NCI-H128 (cell line): ENCODE results near the gene SLC66A3.
"Not testable (repeated sequence)": the region's sequence is repeated elsewhere in the genome, so short reads cannot be mapped to it uniquely, and the experiment has no call there.

ENCODE experiments used
- DNase-seq: peaks from one replicate; lab custom pipeline; 2025; ENCODE audit not compliant: unreplicated experiment; lab: John Stamatoyannopoulos, UW

Gene SLC66A3

GRCh38 chr2:11163439-11164317, 8.4 kb downstream of the SLC66A3 start:
- no peak for DNase-seq

DNA sequence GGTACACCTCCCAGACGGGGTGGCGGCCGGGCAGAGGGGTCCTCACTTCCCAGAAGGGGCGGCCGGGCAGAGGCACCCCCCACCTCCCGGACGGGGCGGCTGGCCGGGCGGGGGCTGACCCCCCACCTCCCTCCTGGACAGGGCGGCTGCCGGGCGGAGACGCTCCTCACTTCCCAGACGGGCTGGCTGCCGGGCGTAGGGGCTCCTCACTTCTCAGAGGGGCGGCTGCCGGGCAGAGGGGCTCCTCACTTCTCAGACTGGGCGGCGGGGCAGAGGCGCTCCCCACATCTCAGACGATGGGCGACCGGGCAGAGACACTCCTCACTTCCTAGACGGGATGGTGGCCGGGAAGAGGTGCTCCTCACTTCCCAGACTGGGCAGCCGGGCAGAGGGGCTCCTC, 9.8 kb downstream of the SLC66A3 start:
- DNase-seq = not testable (repeated sequence)

DNA sequence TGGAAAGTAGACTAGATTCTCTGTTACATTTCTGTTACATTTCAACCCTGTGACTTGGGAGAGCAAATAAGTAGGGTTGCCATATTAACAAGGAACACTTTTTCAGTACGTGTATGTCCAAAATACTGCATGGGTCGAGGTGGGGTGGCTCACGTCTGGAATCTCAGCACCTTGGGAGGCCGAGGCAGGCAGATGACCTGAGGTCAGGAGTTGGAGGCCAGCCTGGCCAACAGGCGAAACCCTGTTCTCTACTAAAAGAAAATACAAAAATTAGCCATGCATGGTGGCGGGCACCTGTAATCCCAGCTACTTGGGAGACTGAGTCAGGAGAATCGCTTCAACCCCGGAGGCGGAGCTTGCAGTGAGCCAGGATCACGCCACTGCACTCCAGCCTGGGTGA, 11.2 kb downstream of the SLC66A3 start:
- no peak for DNase-seq

- no peak for DNase-seq
Observed at GRCh38 chr2:11168488-11168887, 13.2 kb downstream of the SLC66A3 start.

GRCh38 chr2:11169333-11169732, 14.1 kb downstream of the SLC66A3 start:
- DNase-seq = no peak

DNA sequence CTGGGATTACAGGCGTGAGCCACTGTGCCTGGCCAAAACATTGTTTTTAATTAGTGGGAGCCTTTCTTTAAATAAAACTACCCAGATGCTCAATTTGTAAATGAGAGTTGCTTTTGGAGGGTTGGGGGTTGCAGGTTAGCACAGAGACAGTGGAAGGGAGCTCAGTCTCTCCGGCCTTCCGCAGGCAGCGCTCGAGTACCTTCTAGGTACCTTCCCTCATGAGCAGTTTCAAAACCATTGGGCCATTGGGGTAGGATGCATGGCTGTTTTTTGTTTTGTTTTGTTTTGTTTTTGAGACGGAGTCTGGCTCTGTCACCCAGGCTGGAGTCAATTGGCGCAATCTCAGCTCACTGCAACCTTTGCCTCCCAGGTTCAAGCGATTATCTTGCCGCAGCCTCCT, 19.0 kb downstream of the SLC66A3 start:
- no peak for DNase-seq

GRCh38 chr2:11175293-11175795, 20.1 kb downstream of the SLC66A3 start:
- no peak for DNase-seq

DNA sequence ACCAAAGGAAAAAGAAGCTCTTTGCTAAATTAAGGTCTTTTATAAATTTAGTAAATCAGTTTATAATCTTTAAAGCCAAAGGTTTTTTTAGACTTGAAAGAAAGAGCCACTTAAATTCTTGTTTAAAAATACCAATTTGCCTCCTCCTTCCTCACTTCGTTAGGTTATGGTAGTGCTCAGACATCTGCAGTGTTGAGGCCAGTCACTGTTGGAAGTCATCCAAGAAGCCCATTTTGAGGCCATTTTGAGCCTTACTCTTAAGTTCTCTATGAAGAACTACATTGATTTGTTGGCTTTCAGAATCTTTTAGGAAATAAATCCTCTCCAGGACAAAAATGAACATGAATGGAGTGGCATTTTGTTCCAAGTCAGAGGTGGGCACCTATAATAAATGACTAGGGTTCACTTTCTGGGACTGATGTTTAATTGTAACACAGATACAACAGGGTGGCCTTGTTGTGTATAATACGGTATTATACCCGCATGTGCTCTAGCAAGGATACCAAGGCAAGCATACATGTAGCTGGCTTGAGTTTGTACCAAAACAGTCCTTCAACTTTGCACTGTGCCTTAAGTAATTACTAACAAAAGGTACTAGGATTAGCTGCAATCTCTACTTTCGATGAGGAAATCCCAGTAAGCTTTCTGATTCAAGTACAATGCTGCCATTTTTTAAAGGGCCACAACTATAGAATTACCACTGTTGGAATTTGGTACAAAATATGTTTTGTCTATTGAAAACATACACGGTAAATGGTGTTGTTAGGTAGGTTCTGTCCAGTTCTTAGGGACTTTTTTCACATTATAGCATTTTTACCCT, 22.8 kb downstream of the SLC66A3 start:
- no peak for DNase-seq

- no peak for DNase-seq
Observed at GRCh38 chr2:11179196-11179595, 23.9 kb downstream of the SLC66A3 start.

DNA sequence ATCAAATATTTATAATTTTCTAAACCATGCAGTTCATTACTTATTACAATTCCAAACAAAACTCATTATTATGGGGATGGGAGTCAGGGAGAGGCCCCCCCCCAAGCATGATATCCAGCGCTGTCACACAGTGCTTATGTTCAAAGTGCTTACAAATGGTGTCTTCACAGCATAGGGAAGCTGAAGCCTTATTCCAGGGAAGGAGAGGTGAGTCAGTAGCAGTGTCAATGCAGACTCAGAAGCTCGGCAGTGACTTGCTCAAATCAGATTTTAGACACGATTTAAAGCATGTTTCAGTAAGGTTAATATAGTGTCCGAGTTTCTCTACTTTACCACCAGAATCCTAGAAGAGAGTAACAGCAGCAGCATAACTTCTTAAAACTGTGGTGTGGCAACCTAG, 24.6 kb downstream of the SLC66A3 start:
- DNase-seq = no peak

GRCh38 chr2:11180653-11181052, 25.4 kb downstream of the SLC66A3 start:
- no peak for DNase-seq

GRCh38 chr2:11182951-11183350, 27.7 kb downstream of the SLC66A3 start:
- no peak for DNase-seq

- DNase-seq = no peak
Observed at GRCh38 chr2:11186145-11186544, 30.9 kb downstream of the SLC66A3 start.

DNA sequence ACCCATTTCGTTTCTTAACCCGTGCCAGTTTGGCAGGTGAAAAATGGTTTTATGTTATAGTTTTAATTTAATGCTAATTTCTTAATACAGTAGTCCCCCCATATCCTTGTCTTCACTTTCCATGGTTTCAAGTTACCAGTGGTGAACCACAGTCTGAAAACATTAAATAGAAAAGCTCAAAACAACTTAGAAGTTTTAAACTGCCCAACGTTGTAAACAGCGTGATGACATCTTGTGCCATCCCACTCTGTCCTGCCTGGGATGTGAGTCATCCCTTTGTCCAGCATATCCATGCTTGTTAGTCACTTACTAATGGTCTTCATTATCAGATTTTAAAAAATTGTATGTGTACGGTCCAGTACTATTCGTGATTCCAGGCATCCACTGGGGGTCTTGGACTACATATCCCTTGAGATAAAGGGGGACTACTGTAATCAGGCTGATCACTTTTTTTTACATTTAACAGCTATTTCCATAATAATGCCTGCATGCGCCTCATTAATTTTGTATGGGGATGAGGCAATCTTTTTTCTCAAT, 31.9 kb downstream of the SLC66A3 start:
- DNase-seq = no peak

DNA sequence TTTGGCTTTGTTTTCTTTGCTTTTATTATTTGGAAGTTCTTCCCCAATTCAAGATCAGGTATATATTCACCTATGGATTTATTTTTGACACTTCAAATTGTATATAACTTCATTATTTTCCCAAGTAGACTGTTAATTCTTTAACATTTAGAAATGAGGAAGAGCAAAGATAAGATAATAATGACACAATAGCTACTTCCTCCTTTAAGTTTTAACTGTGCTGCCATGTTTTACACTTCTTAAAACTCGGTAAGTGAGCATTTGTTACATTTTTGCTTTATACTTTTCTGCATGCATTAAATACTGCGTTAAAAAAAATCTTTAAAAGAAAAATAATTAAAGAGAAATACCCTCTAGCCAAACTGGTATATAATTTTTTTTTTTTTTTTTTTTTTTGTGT, 32.5 kb downstream of the SLC66A3 start:
- no peak for DNase-seq

DNA sequence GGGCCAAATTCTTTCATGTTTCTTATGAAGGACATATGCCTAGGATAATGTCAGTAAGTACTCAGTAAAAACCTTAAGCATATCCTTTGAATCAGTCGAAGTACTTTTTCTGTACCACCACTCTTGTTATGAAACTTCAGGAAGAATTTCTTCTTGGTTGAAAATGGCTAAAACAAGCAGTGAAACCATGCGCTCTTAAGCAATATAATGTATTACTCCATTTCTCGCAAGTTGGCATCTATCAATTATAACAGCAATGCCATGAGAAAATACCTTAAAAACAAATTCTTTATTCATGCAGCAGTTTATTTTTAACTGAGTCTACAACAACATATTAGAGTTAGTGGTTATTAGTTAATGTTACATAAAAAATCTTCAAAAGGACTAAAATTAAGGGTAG, 41.0 kb downstream of the SLC66A3 start:
- DNase-seq = no peak

DNA sequence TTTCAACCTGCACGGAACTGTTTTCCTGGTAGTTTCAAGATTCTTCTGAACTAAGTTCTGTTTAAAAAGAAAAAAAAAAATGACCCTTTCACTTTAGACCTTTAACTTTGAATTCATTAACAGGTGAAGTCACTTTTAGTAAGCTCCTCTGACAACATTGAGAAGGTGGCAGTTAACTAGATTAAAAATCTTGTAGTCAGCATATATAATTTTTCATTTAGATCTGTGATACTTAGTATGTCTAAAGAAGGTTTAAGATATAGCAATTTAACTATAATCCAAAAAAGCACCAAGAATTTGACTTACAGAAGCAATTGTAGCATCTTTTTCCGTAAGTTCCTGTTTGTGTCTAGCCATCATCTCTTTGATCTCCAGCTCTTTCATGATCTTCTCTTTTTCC, 45.4 kb downstream of the SLC66A3 start:
- DNase-seq = no peak

DNA sequence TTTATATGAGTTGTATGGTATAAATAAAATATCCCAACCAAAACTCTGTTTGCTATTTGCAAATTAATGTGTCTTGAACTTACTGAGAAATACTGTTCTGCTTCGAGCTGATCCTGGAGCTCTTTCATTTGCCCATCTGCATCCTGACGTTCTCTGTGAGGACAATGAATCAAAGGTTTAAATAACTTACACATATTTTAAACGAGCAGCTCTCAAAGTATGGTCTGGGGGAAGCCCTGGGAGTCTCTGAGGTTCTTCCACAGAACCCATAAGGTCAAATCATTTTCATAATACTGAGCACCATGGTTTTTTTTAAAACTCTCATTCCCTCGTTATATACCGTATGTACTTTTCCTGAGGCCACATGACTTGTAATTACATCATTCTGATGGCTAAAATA, 46.7 kb downstream of the SLC66A3 start:
- no peak for DNase-seq

DNA sequence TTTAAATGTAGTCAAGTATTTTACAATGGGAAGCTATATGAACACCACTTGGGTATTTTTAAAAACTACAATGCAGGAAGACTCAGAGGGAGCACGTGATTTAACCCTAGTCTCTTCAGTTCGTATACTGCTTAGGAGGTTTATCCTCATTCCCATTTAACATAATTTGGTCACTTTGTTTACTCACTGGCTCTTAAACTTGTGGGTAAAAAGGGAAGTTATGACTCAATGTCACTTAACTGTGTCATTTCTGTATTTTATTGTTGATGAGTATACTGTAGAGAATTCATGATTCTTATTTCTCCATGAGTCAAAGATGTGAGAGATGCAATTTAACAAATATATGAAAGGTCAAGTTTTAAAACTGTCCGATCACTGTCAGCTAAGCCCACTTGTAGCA, 48.2 kb downstream of the SLC66A3 start:
- no peak for DNase-seq

- no peak for DNase-seq
Observed at GRCh38 chr2:11208083-11208482, 52.8 kb downstream of the SLC66A3 start.

DNA sequence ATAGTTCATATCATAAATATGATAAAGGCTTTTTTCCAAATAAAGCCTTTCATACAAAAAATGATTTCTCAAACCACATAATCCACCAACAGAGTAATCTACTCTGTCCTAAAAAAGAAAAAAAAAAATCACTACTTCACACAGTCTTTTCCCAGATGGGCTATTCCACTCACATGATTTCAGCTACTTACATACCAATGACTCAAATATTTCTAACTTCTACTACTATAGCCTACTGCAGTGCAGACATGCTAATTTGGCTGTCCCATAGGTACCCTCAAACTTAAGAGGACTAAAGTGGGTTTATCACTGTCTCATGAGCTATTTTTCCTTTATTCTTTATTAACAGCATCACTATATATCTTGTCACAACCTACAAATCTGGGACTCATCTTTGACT, 57.4 kb downstream of the SLC66A3 start:
- DNase-seq = no peak
